GM13977 (cell line): Measurements from ENCODE around the gene LIPE.

Experiments used
- DNase-seq: peaks from one replicate; pipeline ENCODE4 v3.0.0; 2012; ENCODE audit warnings: low spot score
- CTCF ChIP-seq: IDR thresholded peaks from 2 replicates; pipeline ENCODE4 v1.5.1; 2012; ENCODE audit warnings: mild to moderate bottlenecking, control low read depth; ENCODE audit not compliant: insufficient read depth; ENCODE audit errors: extremely low read depth, missing control alignments
- in situ Hi-C: fragments of 300-500 bp; cut with MboI; formaldehyde crosslinking; loops from one replicate; pipeline ENCODE4 v1.12.0; 2022; ENCODE audit warnings: low sequenced_read_pairs, low pct_unique_long_range_greater_than_20kb, mixed read lengths, inconsistent platforms; ENCODE audit not compliant: unreplicated experiment

The LIPE gene

GRCh38 chr19:42366673-42367072 lies 60.5 kb downstream of the LIPE start:
- no peak for DNase-seq
- no peak for TF ChIP-seq CTCF
- in situ Hi-C loops = no loop called here

DNA sequence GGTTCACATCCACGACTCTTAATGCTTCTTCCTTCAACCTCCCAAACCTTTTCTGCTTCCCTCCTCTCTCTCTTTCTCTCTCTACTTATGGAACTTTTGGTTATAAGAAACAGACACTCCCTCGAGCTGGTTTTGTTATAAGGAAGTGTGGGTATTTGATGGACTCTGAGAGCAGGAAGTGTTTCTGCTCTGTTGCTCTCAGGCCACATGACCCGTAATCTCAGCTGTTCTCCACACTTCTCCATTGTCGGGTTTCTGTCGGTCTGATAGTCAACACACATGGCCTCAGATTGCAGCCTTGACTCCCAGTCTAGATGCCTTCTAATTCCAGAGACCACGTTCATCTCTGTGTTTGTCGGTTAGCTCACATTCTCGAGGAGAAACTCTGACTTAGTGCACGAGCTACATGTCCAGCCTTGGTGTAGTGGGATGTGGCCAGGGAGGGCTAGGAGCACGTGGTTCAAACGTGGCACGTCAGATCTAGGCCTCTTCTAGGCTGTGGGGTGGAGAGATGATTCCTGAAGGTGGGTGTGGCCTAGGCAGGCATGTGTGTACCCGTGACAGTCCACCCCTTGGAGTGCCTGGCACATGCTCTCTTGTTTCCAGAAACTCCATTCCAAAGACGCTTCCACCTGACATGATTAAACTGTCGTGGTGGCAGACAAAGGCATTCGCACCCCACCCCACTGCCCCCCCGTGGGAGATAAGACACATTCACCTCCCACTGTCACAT lies 63.4 kb downstream of the LIPE start:
- TF ChIP-seq CTCF = no peak
- in situ Hi-C loops = no loop called here
- DNase-seq = peak; percentile 65

DNA sequence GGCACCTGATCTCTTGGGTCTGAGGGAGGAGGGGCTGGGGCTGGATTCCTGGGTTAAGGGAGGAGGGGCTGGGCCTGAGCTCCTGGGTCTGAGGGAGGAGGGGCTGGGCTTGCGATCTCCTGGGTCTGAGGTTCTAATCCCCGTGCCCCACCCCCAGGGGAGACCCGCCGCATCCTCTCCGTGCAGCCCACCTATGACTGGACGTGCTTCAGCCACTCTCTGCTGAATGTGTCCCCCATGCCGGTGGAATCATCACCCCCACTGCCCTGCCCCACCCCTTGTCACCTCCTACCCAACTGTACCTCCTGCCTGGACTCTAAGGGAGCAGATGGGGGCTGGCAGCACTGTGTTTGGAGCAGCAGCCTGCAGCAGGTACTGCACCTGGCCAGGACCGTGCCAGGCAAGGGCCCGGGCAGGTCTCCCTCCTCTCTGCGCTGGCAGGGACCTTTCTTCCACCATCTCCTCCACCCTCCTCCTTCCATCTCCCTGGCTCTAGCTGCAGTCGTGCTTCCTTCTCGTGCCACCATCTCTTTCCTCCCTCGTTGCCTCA lies 64.2 kb downstream of the LIPE start:
- DNase-seq = no peak
- in situ Hi-C loops = no loop called here
- TF ChIP-seq CTCF = no peak

DNA sequence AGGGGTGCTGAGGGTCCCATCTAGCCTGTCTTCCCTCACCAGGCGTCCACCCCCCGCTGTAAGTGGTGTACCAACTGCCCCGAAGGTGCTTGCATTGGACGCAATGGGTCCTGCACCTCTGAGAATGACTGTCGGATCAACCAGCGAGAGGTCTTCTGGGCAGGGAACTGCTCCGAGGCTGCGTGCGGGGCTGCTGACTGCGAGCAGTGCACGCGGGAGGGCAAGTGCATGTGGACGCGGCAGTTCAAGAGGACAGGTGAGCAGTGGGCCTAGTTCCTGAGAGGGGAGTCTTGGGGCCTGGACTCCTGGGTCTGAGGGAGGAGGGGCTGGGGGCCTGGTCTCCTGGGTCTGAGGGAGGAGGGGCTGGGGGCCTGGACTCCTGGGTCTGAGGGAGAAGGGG lies 64.8 kb downstream of the LIPE start:
- in situ Hi-C loops = no loop called here
- no peak for TF ChIP-seq CTCF

DNA sequence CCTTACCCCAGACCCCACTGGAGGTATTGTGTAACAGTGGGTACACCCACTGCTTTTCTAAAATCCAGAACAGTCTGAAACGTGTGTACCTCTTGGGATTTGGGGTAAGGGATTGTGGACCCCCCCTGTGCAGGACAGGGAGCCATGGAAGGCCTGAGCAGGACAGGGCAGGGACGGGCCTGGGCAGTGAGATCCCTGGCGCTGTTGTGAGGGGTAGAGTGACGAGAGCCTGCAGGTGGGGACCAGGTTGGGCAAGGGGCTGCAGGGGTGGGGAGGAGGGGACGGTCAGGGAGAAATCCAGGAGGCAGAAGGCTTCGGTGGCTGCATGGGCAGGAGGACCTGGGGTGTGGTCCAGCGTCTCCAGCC lies 65.7 kb downstream of the LIPE start:
- no peak for DNase-seq
- TF ChIP-seq CTCF = no peak
- in situ Hi-C loops = no loop called here

More for the DNA sequence above, 64.8 kb downstream of the LIPE start:
- no peak for DNase-seq

DNA sequence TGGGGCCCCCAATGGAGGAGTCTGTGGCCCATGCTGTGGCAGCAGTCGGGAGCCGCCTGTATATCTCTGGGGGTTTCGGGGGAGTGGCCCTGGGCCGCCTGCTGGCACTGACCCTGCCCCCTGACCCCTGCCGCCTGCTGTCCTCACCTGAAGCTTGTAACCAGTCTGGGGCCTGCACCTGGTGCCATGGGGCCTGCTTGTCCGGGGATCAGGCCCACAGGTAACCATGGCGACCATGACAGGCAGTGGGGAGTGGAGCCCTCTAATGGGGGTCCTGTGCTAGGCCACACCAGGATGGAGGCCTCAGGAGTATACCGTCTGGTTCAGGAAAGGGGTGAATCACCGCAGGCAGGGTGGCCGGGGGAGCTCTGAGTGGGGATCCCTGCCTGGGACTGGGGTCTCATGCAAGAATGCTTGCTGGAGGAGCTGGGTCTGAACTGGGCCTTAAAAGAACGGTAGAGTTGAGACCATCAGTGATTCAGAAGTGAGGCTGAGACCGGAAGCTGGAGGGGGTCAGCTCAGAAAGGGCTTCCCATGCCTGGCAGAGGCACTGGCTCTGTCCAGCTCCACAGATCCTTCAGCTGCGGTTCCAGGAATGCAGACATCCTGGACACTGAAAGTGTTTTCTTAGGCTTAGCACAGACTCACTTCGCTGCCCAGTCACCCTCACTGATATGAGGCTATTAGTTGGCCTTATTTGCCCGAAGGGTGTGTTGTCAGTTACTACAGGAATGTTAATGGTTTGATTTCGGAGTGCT lies 66.2 kb downstream of the LIPE start:
- in situ Hi-C loops = no loop called here
- DNase-seq = no peak
- TF ChIP-seq CTCF = no peak
